Mesenchymal stem cell (in vitro differentiated cells and primary cell): ENCODE measurements around the gene TMEM86B.

Experiments used
- DNase-seq: peaks from one replicate; pipeline ENCODE4 v3.0.0-alpha.2; 2013
- H2AFZ ChIP-seq: one replicate; pipeline ENCODE4 v1.6.1; 2013; ENCODE audit warnings: low read depth, mild to moderate bottlenecking, control low read depth, inconsistent platforms, low read length, moderate library complexity
- H2AK5ac ChIP-seq: 2 replicates; pipeline ENCODE4 v1.6.1; 2013; ENCODE audit warnings: low read length, moderate library complexity, mild to moderate bottlenecking, inconsistent platforms; ENCODE audit not compliant: severe bottlenecking
- H2BK120ac ChIP-seq: one replicate; pipeline ENCODE4 v1.6.1; 2013; ENCODE audit warnings: low read depth, mild to moderate bottlenecking, inconsistent platforms, low read length, moderate library complexity
- H2BK12ac ChIP-seq, 2 experiments: one replicate each; pipeline ENCODE4 v1.6.1; 2013; ENCODE audit warnings: inconsistent platforms in 2 of 2, low read length in 2 of 2, mild to moderate bottlenecking in 2 of 2, moderate library complexity in 2 of 2, control low read depth in 1 of 2
- H2BK15ac ChIP-seq: one replicate; pipeline ENCODE4 v1.6.1; 2013; ENCODE audit warnings: mild to moderate bottlenecking, low read depth, inconsistent platforms; ENCODE audit not compliant: poor library complexity, severe bottlenecking
- H2BK5ac ChIP-seq: 2 replicates; pipeline ENCODE4 v1.6.1; 2013; ENCODE audit warnings: low read depth, mild to moderate bottlenecking, low read length, control low read depth, inconsistent platforms; ENCODE audit not compliant: poor library complexity, severe bottlenecking
- H3K14ac ChIP-seq, 2 experiments: one replicate each; pipeline ENCODE4 v1.6.1; 2013; ENCODE audit warnings: inconsistent platforms in 2 of 2, low read length in 2 of 2, control low read depth in 1 of 2, mild to moderate bottlenecking in 1 of 2, moderate library complexity in 1 of 2
- H3K18ac ChIP-seq, 2 experiments: one replicate each; pipeline ENCODE4 v1.6.1; 2013; ENCODE audit warnings: inconsistent platforms in 2 of 2, low read length in 2 of 2, control low read depth in 1 of 2, low read depth in 1 of 2, mild to moderate bottlenecking in 1 of 2
- H3K23ac ChIP-seq, 2 experiments: one replicate each; pipeline ENCODE4 v1.6.1; 2013; ENCODE audit warnings: inconsistent platforms in 2 of 2, low read length in 2 of 2, mild to moderate bottlenecking in 2 of 2, moderate library complexity in 2 of 2, control low read depth in 1 of 2
- H3K27ac ChIP-seq: 2 replicates; pipeline ENCODE4 v1.5.1; 2013; ENCODE audit warnings: mild to moderate bottlenecking, moderate library complexity, low read length, control low read depth, inconsistent platforms; ENCODE audit not compliant: poor library complexity, severe bottlenecking
- H3K27me3 ChIP-seq, 2 experiments: 2 replicates each; pipeline versions ENCODE4 v1.6.1 to v1.7.0; 2013; ENCODE audit warnings: low read length in 2 of 2, mild to moderate bottlenecking in 2 of 2, moderate library complexity in 2 of 2, control low read depth in 1 of 2, inconsistent platforms in 1 of 2; ENCODE audit not compliant: control insufficient read depth in 1 of 2, insufficient read depth in 1 of 2
- H3K36me3 ChIP-seq, 2 experiments: 2 replicates each; pipeline versions ENCODE4 v1.6.1 to v1.7.0; 2013; ENCODE audit warnings: low read length in 2 of 2, control low read depth in 1 of 2, inconsistent platforms in 1 of 2, low read depth in 1 of 2, mild to moderate bottlenecking in 1 of 2; ENCODE audit not compliant: insufficient read depth in 2 of 2, control insufficient read depth in 1 of 2
- H3K4ac ChIP-seq, 2 experiments: one replicate each; pipeline ENCODE4 v1.6.1; 2013; ENCODE audit warnings: inconsistent platforms in 2 of 2, low read length in 2 of 2, mild to moderate bottlenecking in 2 of 2, moderate library complexity in 2 of 2, control low read depth in 1 of 2, low read depth in 1 of 2
- H3K4me1 ChIP-seq: 2 replicates; pipeline ENCODE4 v1.6.1; 2013; ENCODE audit warnings: low read depth, low read length, control low read depth; ENCODE audit not compliant: control insufficient read depth, insufficient read depth
- H3K4me2 ChIP-seq: 2 replicates; pipeline ENCODE4 v1.6.1; 2013; ENCODE audit warnings: low read length, mild to moderate bottlenecking, inconsistent platforms; ENCODE audit not compliant: poor library complexity, severe bottlenecking
- H3K4me3 ChIP-seq, 2 experiments: 2 replicates each; pipeline versions ENCODE4 v1.5.1 to v1.7.0; 2013; ENCODE audit warnings: low read length in 2 of 2, mild to moderate bottlenecking in 2 of 2, control low read depth in 1 of 2, low read depth in 1 of 2; ENCODE audit not compliant: insufficient read depth in 1 of 2
- H3K79me1 ChIP-seq: replicated peaks from 2 replicates; pipeline ENCODE4 v1.6.1; 2013; ENCODE audit warnings: mild to moderate bottlenecking, control low read depth, low read length, inconsistent platforms; ENCODE audit not compliant: poor library complexity, severe bottlenecking
- H3K9ac ChIP-seq: 2 replicates; pipeline ENCODE4 v1.7.0; 2013; ENCODE audit warnings: mild to moderate bottlenecking, low read length, moderate library complexity
- H3K9me3 ChIP-seq: 2 replicates; pipeline ENCODE4 v1.7.0; 2013; ENCODE audit warnings: mild to moderate bottlenecking, low read length; ENCODE audit not compliant: control insufficient read depth
- H4K8ac ChIP-seq: one replicate; pipeline ENCODE4 v1.6.1; 2013; ENCODE audit warnings: inconsistent platforms, mild to moderate bottlenecking, low read length, moderate library complexity
- H4K91ac ChIP-seq: one replicate; pipeline ENCODE4 v1.6.1; 2013; ENCODE audit warnings: mild to moderate bottlenecking, low read length, inconsistent platforms
- whole genome bisulfite sequencing: methylation state at CpG from one replicate; pipeline ENCODE4 v1.1.7; 2013; ENCODE audit warnings: mixed read lengths; 5-methylcytosine and 5-hydroxymethylcytosine counted together

TMEM86B gene

DNA sequence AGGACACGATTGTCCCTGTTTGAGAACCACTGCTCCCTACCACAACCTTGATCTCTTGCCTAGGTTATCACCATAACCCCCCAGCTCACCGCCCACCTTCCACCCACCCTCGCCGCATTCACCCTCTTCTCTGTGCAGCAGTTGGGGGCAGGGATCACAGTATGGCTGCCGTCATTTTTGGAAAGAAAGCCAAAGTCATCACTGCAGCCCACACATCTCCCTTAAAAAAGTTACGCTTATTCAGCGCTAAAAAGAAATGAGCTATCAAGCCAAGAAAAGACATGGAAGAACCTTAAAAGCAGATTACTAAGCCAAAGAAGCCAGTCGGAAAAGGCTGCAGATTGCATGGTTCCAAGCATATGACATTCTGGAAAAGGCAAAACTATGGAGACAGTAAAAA, 40.7 kb upstream of the TMEM86B start:
- H3K23ac ChIP-seq: no peak overlapping the region
- no peaks in the 10 kb centered on the region for H3K27me3 ChIP-seq

DNA sequence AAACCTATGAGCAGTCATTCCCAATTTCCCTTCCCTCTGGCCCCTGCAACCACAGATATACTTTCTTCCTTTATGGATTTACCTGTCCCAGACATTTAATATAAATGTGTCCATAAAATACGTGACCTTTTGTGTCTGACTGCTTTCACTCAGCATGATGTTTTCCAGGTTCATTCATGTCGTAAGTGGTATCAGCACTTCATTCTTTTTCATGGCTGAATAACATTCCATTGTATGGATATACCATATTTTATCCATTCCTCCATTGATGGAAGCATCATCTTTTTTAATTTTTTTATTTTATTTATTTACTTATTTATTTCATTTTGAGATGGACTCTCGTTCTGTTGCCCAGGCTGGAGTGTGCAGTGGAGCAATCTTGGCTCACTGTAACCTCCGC, 38.3 kb upstream of the TMEM86B start:
- Histone ChIP-seq H3K36me3 (peaks cover 21 to 43% of the 10 kb centered on the region in 2 experiments), H3K23ac (no peak overlapping the region), H2BK12ac (no peak overlapping the region), H2AK5ac (no peak overlapping the region), H4K91ac (no peak overlapping the region), H3K79me1 (peaks cover 25% of the 10 kb centered on the region), H3K4me2 (no peak overlapping the region), H3K4me1 (peaks cover 1% of the 10 kb centered on the region), H4K8ac (no peak overlapping the region), H2BK5ac (no peak overlapping the region), H3K27ac (no peak overlapping the region), H2BK120ac (no peak overlapping the region), H3K4me3 (no peak overlapping the region), H3K9ac (no peak overlapping the region), H2AFZ (no peak overlapping the region), H3K4ac (no peak overlapping the region), H3K27me3 (no peaks in the 10 kb centered on the region), H3K14ac (no peak overlapping the region), H3K18ac (no peak overlapping the region), H2BK15ac (no peak overlapping the region), H3K9me3 (no peaks in the 10 kb centered on the region)
- DNase-seq: no peak
- 95% methylated on average over 4 of the region's 4 CpGs for WGBS

More for the DNA sequence above, 40.7 kb upstream of the TMEM86B start:
- Histone ChIP-seq H3K9me3 (no peaks in the 10 kb centered on the region), H3K18ac (no peak overlapping the region), H2BK15ac (no peak overlapping the region), H3K36me3 (peaks cover 24 to 55% of the 10 kb centered on the region in 2 experiments), H2AK5ac (no peak overlapping the region), H2BK120ac (no peak overlapping the region), H3K4ac (no peak overlapping the region), H2BK12ac (no peak overlapping the region), H3K4me3 (no peak overlapping the region), H3K4me2 (no peak overlapping the region), H3K79me1 (peaks cover 31% of the 10 kb centered on the region), H3K14ac (no peak overlapping the region), H3K4me1 (peaks cover 3% of the 10 kb centered on the region), H3K9ac (no peak overlapping the region), H2BK5ac (no peak overlapping the region), H3K27ac (no peak overlapping the region), H4K91ac (no peak overlapping the region), H4K8ac (no peak overlapping the region), H2AFZ (no peak overlapping the region)
- WGBS: 95% methylated on average over 8 of the region's 8 CpGs
- no peak for DNase-seq

DNA sequence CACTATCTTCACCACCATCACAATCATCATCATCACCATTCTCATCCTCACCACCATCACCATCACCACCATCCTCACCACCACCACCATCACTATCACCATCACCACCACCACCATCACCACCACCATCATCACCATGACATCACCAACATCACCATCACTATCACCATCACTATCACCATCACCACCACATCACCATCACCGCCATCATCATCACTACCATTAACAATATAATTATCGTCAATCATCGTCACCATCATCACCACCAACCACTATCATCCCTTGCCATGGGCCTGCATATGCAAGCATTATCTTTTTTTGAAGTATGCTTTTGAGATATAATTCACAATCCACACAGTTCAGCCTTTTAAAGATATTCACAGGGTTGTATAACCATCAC, 37.8 kb upstream of the TMEM86B start:
- H3K27ac ChIP-seq: no peak overlapping the region
- H3K4me3 ChIP-seq: no peak overlapping the region
- peaks cover 18 to 43% of the 10 kb centered on the region in 2 experiments for H3K36me3 ChIP-seq
- peaks cover 1% of the 10 kb centered on the region for H3K4me1 ChIP-seq
- no peak overlapping the region for H2AK5ac ChIP-seq
- H3K14ac ChIP-seq: no peak overlapping the region
- 85% methylated on average over 3 of the region's 3 CpGs for WGBS
- H2AFZ ChIP-seq: no peak overlapping the region
- no peak overlapping the region for H3K18ac ChIP-seq
- H3K9ac ChIP-seq: no peak overlapping the region
- H3K79me1 ChIP-seq: peaks cover 25% of the 10 kb centered on the region
- no peak overlapping the region for H3K23ac ChIP-seq
- no peaks in the 10 kb centered on the region for H3K27me3 ChIP-seq
- H2BK12ac ChIP-seq: no peak overlapping the region
- no peak for DNase-seq
- H2BK120ac ChIP-seq: no peak overlapping the region
- no peaks in the 10 kb centered on the region for H3K9me3 ChIP-seq
- H2BK5ac ChIP-seq: no peak overlapping the region
- H4K8ac ChIP-seq: no peak overlapping the region
- H4K91ac ChIP-seq: no peak overlapping the region
- no peak overlapping the region for H2BK15ac ChIP-seq
- no peak overlapping the region for H3K4me2 ChIP-seq
- H3K4ac ChIP-seq: no peak overlapping the region

DNA sequence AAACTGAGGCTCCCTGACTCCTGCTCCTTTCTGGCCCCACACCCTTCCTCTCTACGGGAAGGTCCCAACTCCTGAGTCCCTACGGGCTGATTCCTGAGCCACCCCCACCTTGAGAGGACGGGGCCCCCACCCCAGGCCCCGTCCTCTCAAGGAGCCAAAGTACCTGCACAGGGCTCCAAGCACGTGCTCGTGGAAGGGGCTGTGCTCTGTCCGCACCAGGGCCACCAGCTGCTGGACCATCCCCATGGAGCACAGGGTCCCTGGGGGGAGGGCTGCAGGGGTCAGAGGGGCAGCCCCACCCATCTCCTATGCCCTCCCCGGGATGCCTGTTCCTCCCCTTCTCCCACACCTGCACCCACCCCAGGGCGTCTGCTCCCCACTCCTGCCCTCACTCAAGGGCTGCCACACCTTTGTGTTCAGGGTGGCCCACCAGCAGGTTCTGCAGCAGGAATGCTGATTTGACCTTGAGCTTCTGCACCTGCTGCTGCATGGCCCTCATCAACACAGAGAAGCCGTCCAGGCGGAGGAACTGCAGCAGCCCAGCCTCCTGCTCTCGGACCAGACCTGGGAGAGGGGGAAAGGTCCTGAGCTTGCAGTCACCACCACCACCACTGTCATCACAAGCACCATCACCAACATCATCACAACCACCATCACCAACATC, 37.3 kb upstream of the TMEM86B start:
- H3K4me3 ChIP-seq: no peak overlapping the region
- no peak overlapping the region for H3K23ac ChIP-seq
- H3K27me3 ChIP-seq: no peaks in the 10 kb centered on the region
- H2BK5ac ChIP-seq: no peak overlapping the region
- H2BK12ac ChIP-seq: no peak overlapping the region
- H3K4ac ChIP-seq: no peak overlapping the region
- no peak overlapping the region for H4K8ac ChIP-seq
- no peak overlapping the region for H4K91ac ChIP-seq
- no peak overlapping the region for H2BK15ac ChIP-seq
- no peak overlapping the region for H2AFZ ChIP-seq
- H3K36me3 ChIP-seq: peaks cover 16 to 39% of the 10 kb centered on the region in 2 experiments
- no peak overlapping the region for H2AK5ac ChIP-seq
- H3K4me2 ChIP-seq: no peak overlapping the region
- H3K14ac ChIP-seq: no peak overlapping the region
- H3K9ac ChIP-seq: no peak overlapping the region
- peaks cover 1% of the 10 kb centered on the region for H3K4me1 ChIP-seq
- no peaks in the 10 kb centered on the region for H3K9me3 ChIP-seq
- DNase-seq: no peak
- no peak overlapping the region for H2BK120ac ChIP-seq
- H3K79me1 ChIP-seq: peaks cover 23% of the 10 kb centered on the region
- WGBS: 94% methylated on average over 12 of the region's 12 CpGs
- H3K18ac ChIP-seq: no peak overlapping the region
- H3K27ac ChIP-seq: no peak overlapping the region
